A172 (cell line): ENCODE results near the gene DMRT1. TPM values are rescaled to one million over a fixed set of nuclear protein-coding genes. Genes with fewer than 3 reads are reported as not detected.

ENCODE experiments used
- DNase-seq: peaks from one replicate; pipeline ENCODE4 v3.0.0-alpha.2; 2015; ENCODE audit warnings: low spot score
- total RNA-seq: library from RNA; depleted of rRNA; stranded (reverse); fragments of >200 nt; shearing (Covaris generic); gene quantifications from 2 replicates; pipeline ENCODE4 v1.2.3, GENCODE V29; 2014

The DMRT1 gene
- total RNA-seq, 1 experiment from 2014 or later, result 0.78 TPM

DNA sequence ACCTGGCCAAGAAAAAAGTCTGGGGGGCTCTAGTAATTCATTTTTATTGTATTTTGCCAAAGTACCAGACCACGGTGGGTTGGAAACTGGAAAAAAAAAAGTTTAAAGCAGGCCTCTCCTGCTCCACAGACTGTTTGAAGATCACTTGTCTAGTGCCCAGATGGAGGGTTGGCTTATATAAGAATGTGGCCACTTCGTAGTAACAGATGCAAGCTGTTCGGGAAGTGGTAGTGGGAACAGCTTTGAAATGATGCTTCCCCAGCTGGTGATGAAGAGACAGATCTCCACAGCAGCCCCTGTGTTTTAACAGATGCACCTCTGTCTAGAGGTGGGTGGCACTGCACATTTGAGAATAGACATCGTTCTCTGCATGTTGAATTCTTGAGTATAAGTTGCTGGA lies 80.7 kb downstream of the DMRT1 start:
- no peak for DNase-seq

DNA sequence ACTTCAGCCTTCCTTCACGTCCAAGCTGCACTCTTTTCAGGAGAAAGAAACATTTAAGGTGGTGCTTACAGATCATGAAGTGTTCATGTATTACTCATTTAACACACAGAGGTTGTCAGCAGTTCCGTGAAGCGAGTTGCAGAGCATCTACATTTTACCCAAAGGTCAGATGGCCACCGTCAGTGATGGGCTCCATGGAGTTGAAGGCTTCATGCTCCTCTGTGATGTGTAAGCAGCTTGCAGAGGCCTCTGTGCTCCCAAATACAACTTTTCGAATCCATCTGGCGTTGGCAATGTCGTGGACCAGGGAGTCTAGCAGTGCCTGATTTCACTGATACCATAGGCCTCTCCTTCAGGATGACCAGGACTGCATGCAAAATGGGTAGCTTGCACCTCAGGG lies 81.2 kb downstream of the DMRT1 start:
- DNase-seq, result no peak

DNA sequence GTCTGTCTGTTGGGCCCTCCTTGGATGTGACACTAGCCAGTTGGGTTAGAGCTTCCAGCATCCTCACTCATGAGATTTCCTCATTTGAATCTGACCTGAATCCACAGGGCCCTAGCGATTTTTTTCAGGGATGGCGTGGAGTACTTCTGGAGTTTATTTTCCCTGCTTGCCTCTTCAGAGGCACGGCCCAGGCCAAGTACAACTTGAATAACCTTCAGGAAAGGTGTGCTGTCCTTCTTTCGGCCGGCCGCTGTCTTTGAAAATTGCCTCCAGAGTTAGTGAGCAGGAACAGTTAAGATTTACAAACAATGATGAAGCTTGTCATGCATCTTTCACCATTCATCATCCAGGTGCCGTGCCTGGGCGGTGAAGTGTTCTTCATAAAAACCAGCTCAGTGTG lies 85.5 kb downstream of the DMRT1 start:
- no peak for DNase-seq

DNA sequence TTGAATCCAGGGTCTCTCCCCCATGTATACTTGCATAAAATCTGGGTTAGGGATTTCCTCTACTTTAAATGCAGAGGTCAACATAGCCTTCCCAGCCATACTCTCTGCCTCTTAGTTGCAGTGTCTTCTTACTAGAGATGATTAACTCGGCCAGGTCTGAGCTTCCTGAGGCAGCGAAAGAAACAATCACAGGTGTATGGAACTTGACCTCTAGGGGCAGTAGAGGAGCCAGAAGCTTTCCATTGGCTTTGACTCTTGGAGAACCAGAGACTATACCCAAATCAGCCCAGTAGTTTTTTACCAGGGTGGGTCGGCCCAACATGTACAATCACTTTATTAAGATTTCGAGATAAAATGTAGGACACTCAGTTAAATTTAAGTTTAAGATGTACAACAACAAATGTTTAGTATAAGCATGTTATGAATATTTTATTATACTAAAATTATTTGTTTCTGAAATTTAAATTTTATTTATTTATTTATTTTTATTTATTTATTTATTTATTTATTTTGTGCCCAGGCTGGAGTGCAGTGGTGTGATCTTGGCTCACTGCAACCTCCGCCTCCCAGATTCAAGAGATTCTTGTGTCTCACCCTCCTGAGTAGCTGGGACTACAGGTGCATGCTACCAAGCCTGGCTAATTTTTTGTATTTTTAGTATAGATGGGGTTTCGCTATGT lies 87.0 kb downstream of the DMRT1 start:
- no peak for DNase-seq

DNA sequence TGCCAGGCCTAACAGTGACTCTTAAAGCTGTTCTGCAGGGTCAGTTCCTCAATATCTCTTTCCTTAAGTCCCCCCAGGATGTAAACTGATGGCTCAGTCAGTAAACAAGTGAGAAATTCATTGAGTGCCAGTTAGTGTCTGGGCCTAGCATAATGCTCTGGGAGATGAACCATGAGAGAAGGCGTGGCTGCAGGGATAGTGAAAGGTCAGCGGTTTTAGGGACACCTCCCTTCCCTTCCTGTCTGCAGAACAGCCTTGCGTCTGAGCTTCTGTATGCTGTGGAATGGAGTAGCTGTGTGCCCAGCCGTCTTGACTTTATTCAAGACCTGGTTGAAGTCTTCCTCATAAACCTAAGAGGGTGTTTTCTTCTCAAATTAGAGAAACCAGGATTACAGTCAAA lies 88.2 kb downstream of the DMRT1 start:
- no peak for DNase-seq

DNA sequence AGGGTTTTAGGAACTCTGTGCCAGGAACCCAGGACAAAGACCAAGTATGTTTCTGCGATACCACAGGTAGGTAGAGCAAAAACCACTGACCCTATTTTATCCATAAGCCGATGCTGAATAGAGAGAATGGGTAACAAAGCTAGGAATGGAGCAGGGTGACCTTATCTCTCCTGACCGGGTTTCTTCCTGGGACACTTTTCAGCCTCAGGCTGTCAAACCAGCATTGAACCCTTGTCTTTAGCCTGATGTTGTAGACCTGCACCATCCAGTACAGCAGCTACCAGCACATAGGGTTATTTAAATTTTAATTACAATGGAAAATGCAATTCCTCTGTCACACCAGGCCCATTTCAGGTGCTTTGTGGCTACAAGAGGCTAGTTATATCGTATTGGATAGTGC lies 91.9 kb downstream of the DMRT1 start:
- DNase-seq, result no peak

DNA sequence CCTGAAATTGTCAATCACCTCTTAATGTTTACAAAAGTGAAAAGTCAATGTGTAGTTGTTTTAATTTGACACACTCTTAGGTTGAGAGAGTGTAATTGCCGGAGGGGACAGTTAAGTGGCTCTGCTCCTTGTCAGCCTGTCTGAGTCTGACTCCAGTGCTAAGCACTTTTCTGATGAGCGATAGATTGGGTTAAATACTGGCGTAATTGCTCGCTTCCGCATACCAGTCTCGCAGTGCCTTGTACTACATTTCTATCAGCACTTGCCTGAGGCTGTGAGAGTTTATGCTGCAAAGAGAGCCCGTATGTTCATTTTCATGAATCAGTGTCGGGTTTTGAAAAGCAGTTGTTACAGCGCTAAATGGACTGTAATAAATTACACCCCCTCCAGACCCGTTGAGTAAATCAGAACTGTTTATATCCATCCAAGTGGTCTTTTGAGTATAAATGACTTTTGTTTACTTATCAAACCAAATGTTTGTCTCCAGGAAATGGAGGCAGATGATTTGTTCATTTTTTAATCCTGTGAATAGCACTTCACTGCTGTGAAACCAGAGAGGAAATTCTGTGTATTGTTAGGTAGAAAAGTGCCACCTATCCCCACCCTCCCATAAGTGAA lies 94.0 kb downstream of the DMRT1 start:
- peak; percentile 52 for DNase-seq

DNA sequence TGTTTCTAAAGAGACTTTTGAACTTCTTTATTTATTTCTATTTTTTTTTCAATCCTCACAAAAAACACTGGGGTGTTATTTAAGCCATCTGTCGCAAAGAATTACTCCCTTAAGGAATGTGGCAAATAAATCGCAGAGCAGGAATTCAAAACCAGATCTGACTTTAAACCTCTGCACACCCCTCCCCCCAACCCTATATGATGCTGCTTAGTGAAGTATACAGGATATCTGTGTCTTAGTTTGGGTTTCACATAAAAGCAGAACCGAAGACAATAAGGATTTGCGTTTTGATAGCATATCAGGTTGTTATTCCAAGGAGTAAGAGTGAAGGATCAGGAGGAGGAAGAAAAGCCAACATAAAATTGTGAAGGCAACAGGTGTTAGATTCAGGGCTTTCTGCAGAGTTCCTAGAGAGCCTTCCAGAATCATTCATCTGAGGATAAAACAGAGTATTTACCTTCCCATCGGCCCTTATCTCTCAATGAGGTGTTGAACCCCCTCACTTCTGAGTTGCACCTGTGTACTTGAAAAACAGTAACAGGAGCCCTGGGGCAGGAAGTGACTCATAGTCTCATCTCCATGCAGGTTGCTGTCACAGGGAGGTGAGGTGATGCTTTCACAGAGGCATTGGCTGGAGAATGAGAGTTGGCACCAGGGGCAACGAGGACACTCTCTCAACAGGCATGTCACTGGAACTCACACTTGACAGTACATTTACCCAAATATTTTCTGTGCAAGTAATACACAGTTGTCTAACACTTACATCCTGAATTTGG lies 101.5 kb downstream of the DMRT1 start:
- DNase-seq, result no peak

DNA sequence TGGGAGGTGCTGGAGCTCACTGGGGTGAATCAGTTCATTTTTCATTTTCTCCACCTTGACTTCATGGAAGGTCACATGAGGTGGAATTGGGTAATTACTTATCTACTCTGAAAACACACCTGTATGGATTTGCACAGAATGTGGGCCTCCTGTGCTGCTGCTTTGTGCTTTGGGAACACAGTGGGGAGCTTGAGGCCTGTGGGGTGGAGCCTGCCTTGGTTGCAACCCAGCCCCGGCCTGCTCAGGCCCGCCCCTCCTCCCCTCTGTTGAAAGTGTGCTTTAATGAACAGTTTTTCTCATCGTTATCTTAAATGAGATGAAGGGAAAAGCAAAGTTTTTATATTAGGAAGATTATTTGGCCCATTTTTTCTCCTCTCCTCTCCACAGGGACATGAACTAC lies 106.5 kb downstream of the DMRT1 start:
- DNase-seq, result no peak

DNA sequence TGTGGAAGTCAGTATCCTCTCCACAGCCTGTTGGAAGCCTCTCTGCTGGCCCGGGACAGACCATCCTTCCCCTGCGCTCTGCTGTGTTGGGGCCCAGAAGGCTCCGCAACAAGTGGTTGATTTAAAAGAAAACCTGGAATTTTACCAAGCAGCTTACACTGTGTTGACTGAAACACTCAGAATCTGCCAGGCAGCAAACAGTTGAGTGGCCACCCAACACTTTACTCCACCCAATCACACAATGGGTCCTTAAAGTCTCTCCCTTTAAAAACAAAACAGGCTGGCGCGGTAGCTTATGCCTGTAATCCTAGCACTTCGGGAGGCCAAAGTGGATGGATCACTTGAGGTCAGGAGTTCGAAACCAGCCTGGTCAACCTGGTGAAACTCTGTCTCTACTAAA lies 107.0 kb downstream of the DMRT1 start:
- no peak for DNase-seq

DNA sequence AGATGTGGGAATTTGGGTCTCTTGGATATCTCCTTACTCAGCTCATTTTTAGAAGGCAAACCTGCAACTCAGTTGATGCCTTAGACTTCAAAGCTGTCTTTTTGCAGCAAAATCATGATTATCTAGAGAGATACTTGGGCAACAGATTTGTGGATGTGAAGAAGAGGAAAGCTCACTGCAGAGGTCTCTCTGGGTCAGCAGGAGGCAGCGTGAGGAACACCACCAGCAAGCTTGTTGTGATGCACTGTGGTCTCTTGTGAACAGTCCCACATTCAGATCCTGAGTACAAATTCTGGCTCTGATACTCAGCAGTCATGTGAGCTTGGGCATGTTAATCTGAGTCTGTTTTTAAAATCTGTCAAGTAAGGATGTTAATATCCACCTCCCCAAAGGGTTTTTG lies 108.6 kb downstream of the DMRT1 start:
- DNase-seq, result no peak

DNA sequence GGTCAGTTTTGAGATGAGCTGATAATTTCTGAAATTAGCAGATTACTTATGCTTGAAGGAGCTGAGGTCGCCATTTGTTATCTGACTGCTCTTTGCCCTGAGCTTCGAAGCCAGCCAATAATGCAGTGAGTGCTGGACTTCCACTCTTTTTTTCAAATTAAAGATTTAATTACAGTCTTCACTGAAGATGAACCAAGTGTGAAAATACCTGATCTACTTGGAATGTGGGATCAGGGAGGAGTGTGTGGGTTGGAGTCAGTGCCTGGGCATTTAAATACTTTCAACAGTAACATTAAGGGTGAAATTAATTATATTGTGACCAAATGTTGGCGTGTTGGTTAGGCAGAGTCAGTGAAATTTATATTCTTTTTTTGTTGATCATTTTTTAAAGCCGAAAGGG lies 111.0 kb downstream of the DMRT1 start:
- DNase-seq, result no peak

DNA sequence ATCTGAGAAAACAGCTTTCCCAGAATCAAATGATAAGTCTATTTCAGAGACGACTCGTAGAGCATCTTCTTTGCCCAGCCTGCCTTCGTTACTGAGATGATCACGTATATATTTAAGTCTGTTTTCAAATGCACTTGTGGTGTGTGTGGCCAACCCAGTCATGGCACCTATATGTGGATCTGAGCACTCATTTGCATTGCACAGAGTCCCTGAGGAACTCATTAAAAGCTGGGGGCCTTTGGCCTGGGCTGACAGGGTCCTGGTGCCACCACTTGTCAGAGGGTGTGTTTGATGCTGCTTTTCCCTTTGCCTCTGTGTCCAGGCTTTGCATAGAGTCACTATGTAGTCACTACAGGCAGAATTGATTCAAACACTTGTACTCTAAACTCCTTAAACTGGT lies 117.6 kb downstream of the DMRT1 start:
- DNase-seq, result no peak

DNA sequence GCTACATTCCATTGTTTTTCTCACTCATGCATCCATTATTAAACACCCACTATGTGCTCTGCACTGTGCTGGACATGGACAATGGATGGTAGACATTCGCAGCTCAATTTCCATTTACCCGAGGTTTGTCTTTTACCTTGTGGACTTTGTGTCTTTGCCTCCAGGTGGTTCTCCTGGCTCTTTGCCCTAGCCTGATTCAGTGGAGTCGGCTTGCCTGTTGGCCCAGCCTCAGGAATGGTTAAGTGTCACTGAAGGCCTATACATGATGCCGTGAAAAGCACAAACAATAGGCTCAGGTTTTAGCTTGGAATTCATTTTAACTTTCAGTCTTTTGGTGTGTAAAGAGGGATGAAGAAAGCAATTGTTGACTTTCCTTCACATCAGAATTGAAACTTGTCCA lies 118.4 kb downstream of the DMRT1 start:
- DNase-seq, result no peak

DNA sequence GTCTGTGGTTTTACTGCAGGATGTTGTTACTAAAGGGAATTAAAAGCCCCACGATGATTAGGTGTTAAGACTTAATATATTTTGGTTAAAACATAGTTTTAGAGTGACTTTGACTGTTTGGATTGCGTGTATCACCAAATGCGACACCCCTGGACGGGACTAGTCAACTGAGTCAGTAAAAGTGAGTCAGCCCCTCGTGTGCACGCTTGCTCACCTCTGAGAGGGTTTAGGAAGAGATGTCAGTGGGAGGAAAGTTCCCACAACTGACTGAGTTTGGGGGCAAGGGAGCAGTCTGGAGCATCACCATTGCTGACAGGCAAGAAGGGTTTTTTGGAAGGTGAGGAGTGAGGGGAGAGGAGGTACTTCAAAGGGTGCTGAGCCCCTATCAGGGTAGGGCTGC lies 120.5 kb downstream of the DMRT1 start:
- peak; percentile 35 for DNase-seq

DNA sequence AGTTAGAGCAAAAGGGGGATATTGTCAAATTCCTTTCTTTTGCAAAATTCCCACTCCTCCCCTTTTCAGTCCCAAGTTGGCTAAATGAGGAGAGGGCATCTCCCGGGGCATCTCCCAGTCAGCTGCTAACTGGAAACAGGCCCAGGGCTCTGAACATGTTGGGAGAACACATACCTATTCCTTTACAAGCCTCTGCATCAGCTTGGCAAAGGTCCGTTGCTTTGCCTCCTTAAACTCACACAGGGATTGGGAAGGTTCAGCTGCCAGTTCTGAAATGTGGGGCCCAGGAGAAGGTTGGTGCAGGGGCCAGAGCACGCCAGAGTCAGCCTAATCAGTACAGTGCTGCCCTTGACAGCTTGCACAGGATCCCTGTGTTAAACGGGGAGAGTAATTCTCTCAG lies 124.0 kb downstream of the DMRT1 start:
- no peak for DNase-seq

DNA sequence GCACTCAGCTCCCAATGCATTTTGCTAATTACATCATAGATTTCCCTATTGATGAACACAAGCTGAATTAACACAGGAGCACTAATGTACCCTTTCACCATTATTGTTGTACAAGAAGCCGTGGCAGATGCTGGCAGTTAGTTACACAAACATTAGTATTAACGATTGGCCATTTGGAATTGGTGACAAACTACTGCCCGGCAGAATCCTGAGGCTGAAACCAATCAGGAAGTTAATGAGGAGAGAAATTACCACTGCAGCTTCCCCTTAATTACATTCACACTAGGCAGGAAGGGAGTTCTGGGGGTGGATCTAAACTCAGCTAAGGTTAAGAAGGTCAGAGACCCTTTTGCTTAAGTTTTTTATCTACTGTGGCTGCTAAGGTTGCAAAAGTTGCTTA lies 125.4 kb downstream of the DMRT1 start:
- no peak for DNase-seq

DNA sequence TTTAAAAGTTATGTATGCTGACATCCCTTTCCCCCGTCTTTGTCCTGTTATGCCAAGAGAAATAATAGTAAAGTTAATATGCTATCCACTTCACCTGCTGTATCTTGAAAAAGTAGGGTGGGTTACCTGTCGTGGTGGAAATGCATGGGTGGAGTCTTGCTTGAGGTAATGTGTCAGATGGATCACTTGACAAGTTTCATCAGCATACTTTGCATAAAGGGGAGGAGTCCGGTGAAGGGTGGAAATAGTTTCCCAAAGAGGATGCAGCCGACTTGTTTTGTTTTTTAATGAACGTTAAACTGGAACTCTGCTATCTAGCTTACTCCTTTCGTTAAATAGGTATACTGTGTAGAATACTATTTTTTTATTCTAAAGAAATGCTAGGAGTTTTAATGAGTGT lies 125.9 kb downstream of the DMRT1 start:
- DNase-seq, result peak; percentile 30

DNA sequence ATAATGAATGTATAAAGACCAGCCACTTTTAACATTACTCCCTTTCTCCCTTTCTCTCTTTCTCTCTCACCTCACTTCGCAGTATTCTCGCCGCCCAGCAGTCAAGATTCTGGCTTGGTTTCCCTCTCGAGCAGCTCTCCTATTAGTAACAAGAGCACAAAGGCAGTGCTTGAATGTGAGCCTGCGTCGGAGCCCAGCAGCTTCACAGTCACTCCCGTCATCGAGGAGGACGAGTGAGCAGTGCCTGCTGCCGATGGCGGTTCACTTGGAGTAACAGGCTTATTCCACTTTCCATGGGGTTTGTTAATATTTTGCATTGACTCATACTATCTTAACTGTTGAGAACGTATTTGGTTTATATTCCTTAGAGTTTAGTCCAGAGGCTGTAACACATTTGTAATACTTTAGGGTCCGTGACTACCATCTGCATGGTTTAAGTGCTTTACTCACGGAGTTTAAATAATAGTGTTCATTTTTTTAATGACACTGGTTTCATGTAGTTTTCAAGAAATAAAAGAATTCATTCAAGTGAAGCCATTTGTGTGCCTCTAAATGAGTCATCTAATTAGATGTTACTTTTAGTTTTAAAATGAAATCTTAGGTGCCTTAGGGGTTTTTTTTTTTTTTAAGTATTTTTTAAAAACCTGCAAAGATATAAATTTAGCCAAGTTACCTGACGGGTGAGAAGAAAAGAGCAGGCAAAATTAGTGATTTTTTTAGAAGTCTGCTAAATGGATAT lies 126.6 kb downstream of the DMRT1 start:
- DNase-seq, result peak; percentile 49

DNA sequence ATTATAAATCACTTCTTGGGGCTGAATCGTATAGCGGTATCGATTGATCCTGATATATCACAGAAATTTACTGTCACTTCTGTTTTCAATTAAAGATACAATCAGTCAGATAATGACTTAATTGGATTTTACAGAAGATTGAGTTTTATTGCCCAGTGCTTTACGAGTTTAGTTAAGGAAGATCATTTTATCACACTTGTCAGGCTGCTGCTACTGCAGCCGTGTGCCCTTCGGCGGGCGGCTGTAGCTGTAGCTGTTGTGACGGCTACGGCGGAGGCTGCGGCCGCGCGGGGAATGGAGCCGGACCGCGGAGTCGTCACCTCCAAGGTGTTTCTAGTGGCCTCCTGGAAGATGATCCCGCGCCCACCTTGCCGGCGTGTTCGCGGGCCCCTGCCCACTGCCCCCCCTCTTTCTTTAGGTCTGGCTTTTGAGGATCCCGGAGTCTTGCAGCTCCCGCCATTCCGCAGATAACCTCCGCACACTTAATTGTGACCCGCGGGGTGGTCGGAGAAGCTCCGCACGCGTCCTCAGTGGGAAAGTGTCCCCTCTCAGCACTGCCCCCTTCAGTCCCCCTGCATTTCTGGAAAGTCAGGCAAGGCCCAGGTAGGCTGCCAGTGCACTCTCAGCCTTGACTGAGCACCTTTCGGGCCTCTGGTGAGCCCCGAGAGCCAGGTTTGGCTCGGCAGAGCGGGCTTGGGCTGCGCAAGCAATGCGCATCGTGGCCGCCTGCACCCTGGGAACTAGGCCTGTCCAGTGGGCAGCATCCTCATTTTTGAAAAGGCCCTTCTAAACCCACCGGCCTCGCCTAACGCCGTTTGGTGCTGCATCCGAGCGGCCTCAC lies 128.0 kb downstream of the DMRT1 start:
- DNase-seq, result no peak

DNA sequence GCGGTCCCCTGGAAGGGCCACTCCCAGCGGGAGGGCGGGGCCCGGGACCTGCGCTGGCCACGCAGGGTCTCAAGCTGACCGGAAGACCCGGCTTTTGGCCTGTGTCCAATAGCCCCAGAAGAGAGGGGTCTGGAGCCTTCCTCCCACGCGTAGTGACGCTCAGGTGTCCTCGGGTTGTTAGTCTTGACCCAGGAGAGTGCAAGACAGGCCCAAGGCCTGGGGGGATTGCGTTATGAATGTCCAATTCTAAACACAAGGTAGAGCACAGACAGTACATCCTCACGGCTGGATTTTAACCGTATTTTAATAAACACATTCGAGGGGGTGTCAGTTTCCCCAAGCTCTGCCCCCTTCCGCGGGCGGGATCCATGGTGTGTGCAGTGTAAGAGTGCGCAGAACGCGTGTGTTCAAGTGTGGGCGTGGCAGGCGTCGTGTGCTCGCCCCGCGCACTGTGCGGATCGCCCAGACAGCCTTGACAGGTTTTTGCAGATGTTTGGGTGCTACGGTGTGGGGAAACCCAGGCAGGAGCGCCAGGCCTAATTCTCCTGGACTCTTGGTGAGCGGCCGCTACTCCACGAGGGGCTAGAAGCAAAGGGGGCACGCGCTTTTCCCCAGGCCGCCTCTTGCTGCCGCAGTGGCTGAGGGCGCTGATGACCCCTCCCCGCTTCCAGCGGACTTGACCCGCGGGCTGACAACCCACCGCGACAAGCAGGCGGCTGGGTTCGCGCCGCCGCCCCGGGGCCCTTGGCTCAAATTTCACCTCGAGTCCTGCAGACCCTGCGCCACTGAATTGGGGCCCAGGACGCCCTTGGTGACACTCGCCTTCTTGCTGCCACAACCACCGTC lies 128.9 kb downstream of the DMRT1 start:
- no peak for DNase-seq
